Stimulated activated naive CD8-positive, alpha-beta T cell treated with anti-CD3 and anti-CD28 coated beads, Interleukin-15, Interleukin-2, amounts not matched to agents 100 U/mL and 50 U/mL, for 24 hours (primary cell): Measurements from ENCODE around the gene SF3B4.

Source experiments
- ATAC-seq: fragments of 150-1000 bp; cut with Tn5 transposase; one replicate; pipeline ENCODE4 v1.10.0; 2021
- DNase-seq: peaks from one replicate; pipeline ENCODE4 v3.0.0; 2021

SF3B4 gene

DNA sequence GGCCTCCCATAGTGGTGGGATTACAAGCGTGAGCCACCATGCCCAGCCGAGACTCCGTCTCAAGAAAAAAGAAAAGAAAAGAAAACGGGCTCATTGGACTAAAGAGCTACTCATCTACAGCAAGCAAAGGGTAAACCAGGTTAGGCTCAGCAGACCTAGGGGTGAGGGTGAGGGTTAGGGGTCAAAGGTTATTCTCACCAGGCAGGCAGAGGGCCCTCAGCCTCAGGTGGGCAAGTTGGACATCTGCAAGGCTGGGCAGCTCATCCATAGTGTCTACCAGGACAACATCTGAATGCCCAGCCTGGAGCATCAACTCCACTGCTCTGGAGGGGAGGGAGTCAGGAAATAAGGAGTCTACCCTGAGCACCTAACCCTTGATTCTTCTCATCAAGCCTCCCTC lies 5.6 kb upstream of the SF3B4 start:
- ATAC-seq: no peak
- DNase-seq: no peak

GRCh38 chr1:149932474-149932873 lies 4.9 kb upstream of the SF3B4 start:
- ATAC-seq (no peak), DNase-seq (no peak)

GRCh38 chr1:149931212-149931790 lies 3.7 kb upstream of the SF3B4 start:
- DNase-seq (no peak), ATAC-seq (no peak)

- DNase-seq (no peak), ATAC-seq (no peak)
Measured at GRCh38 chr1:149929856-149930255, 2.3 kb upstream of the SF3B4 start.

GRCh38 chr1:149928401-149928724 lies 760 bp upstream of the SF3B4 start:
- DNase-seq: no peak
- no peak for ATAC-seq

DNA sequence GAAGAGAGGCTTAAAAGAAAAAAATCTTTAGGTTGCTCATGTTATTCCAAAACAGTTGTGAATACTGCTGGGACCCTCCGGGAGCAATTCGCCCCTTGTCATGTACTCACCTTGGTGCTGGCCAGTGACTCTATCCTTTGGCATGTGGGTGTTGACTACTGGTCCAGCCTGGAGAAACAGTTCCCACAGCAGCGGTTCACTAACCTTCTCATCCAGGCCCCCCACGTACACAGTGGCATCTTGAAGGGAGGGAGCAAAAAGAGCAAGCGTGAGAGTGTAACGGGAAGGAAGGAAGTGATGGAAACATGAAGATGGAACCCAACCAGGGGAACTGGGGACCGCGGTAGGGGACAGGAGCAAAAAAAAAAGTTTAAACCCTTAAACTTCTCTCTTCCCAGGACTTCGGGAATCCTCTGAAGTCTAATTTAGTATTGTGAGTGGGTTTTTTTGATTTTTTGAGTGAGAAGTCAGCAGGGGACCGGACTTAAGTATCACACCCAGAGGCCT lies 494 bp downstream of the SF3B4 start:
- DNase-seq: no peak
- no peak for ATAC-seq

DNA sequence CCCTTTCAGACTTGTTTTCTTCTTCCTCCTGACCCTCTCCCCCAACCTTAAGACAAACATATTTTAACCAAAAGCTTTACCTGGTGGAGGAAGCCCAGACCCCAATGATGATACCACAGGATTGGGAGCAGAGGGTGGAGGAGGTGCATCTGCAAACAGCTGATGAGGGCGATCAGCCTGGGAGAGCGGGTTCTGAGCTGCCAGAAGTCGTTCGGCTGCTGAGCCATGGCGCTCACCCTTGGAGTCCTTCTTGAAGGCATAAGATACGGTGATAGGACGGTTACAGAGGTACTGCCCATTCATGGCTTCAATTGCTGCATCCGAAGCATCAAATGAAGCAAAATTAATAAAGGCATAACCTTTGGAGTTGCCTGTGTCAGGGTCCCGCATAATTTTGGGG lies 1.3 kb downstream of the SF3B4 start:
- ATAC-seq (no peak), DNase-seq (no peak)

- ATAC-seq (no peak), DNase-seq (no peak)
Measured at GRCh38 chr1:149925751-149926150, 1.9 kb downstream of the SF3B4 start.

DNA sequence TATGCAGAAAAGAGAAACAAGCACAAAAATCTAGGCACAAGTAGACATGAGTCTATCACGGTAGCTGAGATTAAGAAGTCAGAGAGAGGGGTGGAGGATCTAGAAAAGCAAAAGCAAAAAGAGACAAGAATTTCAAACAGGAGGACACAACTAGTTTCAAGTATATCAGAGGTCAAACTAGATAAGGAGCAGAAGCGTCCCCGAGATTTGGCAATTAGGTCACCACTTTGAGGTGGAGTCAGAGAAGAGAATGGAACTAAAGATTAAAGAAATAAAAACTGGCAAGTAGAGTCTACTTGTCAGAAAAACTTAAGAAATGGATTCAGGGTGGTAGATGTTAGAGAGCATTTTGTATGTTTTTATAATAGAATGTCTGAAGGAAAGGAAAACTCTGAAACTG lies 2.3 kb downstream of the SF3B4 start:
- DNase-seq: no peak
- no peak for ATAC-seq

DNA sequence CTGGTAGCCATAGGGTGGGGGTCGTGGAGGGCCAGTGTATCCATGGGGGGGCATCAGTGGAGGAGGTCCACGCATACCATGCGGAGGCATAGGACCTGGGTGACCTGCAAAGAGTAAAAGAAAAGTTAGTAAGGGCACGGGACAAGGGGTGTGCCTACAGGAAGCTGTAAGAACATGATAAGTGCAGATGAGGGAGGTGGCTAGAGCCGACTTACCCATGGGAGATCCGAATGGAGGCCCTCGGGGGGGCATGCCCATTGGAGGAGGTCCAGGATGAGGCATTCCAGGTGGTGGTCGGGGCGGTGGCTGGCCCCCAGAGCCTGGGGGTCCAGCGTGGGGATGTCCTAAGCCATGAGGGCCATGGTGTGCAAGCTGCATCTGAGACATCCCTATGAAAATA lies 4.0 kb downstream of the SF3B4 start:
- DNase-seq (no peak), ATAC-seq (no peak)

DNA sequence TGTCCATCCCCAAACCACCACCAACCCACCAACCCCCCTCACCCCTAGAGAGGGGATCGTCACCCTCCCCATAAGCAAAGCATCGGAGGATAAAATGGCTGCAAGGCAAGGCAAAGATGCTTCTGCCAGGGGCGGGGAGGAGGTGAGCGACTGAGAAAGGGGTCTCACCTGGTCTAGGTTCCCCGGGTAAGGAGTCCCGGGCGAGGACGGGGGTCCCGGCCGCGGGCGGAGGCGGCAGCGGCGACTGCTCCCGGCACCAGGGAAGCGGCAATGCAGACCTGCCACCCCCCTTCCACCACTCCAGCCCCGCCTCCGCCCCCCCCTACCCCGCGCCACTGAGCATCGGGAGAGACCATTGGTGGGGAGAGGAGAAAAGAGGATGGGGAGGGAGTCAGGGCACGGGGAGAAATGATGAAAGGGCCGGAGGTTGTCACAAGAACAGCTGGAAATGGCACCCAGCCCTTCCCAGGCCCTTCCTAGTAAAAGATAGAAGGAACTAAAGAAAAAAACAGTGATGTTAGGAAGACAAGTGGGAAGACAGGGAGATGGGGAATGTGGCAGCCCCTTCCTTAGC lies 9.9 kb downstream of the SF3B4 start, which contains the start of gene SV2A:
TSS of gene SV2A (minus strand) at position 274 of the 574 bp plus-strand sequence. CDS start 4,004 bp downstream, outside the sequence.
- ATAC-seq (peak; percentile 47), DNase-seq (peak; percentile 56)

DNA sequence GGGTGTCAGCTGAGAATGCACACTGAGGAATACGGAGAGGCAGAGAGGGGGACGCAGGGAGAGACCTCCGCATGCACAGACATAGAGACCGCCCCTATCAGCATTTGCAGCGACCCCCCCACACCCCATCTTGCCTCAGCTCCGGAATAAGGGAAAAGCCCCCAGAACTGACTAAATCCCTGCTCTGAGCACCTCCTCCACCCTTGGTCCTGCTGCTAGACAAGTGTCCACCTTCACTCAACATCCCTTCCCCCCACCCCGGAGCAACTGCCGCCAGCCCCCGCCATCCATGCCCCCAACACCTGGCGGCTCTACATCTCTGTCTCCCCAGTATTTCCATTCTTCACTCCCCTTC lies 10.7 kb downstream of the SF3B4 start:
- DNase-seq (no peak), ATAC-seq (no peak)

DNA sequence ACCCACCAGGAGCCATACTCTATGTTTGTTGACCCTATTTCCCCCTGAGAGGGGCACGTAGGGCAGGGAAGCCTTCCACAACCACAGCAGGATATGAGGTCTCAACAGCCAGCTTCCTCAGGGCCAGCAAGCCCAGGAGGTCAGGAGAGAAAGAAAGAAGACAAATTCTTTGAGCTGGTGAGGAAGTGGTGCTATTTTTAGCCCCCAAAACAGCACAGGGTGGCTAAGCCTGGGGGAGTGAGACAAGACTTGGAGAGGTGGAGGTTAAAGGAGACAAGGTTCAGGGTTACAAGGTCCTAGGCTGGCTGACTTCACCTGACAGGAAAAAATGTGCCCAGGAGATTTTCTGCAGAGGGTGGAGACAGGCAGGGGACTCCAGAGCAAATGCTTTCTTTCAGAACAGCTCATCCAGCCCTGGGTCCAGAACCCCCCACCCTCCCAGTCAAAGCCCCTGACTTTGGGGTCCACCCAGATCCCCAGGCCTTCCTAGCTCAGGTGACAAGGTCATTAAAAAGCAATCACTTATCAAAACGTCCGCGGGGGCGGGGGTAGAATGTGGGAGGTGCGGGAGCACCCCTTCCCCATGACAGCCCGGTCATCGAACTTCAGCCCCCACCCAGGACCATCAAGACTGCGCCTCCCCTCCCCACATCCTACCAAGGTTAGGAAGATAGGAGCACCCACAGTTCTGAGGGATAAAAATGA lies 11.3 kb downstream of the SF3B4 start:
- no peak for DNase-seq
- no peak for ATAC-seq

DNA sequence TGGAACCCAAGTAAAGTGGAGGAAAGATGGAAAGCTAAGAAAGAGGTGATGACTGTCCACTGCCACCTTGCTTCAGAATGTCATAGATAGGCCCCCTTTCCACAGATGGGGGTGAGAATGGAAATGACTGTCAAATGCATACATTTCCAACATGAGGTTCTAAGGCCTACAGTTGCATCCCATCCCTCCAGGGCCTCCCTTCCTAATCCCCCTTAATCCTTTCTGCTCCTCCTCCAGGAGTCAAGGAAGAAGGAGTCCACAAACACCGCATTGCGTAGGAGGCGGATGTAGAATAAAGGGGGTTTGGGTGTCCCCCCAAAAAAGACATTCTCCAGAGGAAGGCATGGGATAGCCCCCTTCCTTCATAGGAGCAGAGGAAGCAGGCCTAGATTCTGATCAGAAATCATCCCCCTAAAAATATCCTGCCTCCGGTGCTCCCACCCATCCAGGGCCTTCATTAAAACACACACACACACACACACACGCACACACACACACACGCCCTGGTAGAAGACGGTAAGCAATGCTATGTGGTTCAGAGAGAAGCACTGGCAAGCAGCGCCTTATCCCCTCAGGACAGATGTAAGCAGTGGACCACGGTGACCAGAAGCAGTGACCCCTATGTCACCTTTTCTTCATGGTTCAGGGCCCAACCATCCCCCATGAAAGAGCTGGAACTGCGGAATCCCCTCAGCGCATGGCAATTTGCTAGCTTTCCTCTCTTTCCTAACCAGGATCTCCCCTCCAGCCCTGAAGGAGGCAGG lies 12.0 kb downstream of the SF3B4 start:
- no peak for DNase-seq
- ATAC-seq: no peak

DNA sequence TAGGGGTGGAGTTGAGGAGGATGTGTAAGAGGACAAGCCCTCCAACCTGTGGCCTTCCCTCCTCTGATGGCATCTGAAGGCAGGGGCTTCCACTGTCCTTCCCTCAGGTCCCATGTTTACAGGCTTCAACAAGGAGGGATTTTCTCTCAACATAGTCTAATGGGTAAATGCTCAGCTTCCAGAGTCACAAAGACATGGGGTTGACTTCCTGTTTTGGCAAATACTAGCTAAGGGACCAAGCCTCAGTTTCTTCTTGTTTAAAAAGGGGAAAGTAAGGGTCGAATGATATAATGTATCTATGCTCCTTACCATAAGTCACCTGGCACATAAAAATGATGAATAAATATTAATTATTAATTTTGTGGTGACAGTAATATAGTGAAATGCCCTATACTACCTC lies 13.1 kb downstream of the SF3B4 start:
- no peak for DNase-seq
- no peak for ATAC-seq

DNA sequence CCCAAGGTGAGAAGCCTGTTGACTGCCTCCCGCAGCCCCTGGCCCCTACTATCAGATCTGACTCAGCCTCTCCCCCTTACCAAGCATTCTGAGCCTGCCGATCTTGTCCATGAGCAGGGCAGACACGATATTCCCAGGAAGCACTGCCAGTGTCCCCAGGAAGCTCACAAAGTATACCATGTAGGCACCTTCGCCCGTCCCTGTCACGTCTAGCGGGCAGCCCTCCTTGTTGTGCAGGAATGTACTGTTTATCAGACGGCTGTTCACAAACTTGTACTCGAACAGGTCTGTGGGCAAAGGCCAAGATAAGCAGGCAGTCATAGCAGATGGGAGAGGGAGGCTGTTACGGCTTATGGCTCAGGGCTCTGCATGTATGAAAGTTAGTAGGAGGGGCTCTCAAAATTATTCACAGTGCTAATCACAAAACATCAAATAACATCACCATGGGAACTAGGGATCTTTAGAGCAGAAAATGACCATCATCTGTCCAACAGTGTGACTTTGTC lies 21.0 kb downstream of the SF3B4 start:
- no peak for ATAC-seq
- DNase-seq: no peak

GRCh38 chr1:149903836-149904491 lies 23.6 kb downstream of the SF3B4 start:
- ATAC-seq (no peak), DNase-seq (no peak)

DNA sequence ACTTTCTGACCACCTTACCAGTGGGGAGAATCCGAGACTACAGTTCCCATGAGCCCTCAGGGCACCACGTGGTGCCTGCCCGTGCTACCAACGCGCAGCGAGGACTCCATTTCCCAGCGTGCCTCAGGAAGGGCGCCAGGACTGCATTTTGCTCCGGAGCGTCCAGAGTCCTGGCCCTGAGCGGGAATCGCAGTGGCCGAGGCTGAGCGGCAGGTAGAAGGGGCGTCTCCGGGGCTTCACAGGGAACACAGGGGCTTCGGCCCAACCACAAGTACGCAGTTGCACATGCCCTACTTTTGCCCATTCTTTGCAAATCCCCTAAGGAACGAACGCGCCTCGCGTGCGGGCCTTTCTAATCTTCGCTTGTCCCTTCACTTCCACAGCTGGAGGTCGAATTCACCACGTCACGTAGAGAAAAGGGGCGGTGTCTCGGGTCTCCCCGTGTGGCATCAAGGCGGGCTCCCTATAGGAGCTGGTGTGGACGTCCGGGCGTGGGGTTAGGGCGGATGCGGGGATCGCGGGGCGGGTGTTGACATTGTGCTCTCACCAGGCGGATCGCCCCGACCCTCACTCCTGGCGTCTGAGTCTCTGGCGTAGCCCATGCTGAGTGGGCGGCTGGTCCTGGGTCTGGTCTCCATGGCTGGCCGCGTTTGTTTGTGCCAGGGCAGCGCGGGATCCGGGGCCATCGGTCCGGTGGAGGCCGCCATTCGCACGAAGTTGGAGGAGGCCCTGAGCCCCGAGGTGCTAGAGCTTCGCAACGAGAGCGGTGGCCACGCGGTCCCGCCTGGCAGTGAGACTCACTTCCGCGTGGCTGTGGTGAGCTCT lies 27.9 kb downstream of the SF3B4 start, which contains the start of gene BOLA1:
TSS of gene BOLA1 (plus strand) at position 109 of the 825 bp plus-strand sequence. CDS start at position 601, 492 bp downstream.
- DNase-seq (peak; percentile 84), ATAC-seq (peak; percentile 99)

GRCh38 chr1:149896575-149896974 lies 31.0 kb downstream of the SF3B4 start:
- DNase-seq (no peak), ATAC-seq (no peak)

GRCh38 chr1:149888999-149889289 lies 38.7 kb downstream of the SF3B4 start:
- ATAC-seq: no peak
- no peak for DNase-seq

DNA sequence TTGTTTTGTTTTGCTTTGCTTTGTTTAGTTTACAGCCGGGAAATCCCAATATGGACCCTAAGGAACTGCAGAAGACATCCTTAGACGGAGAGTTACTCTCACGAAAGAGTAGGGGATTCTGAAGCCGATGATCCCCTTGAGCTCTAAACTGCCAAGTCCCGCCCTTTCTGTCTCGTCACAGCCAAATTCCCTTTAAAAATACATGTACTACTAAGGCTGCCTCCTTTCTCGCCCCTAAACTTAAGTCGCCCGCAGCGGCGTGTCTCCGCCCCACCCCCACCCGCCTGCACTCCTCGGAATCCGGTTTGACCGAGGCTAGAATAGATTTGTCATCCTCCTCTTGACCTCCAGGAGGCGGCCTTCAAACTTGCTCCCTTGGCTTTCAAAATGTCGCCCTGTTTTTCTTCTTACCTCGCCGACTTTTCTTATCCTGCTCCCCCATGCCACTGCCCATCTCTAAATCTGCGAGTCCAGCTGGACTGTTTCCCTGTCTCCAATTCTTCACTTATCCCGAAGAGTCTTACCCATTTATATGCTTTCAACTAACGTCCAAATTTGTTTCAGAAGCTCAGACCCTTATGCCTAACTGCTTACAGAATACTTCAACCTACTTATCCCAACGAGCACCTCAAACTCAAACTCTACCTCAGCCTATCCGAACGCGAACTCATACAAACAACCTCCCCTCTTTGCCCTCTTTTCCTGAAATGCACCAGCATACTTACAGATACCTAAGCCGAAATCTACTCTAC lies 39.2 kb downstream of the SF3B4 start:
- ATAC-seq: peak; percentile 31
- DNase-seq: peak; percentile 87
